Chondrocyte (in vitro differentiated cells): ENCODE data around the gene USP40. TPM values are rescaled to one million over a fixed set of nuclear protein-coding genes. Genes with fewer than 3 reads are reported as not detected.

Source experiments
- DNase-seq: peaks from one replicate; pipeline ENCODE4 v3.0.0; 2021; ENCODE audit warnings: mixed read lengths, low spot score
- H3K27ac Mint-ChIP-seq: one replicate; pipeline ENCODE4 v1.8.0; 2021; ENCODE audit warnings: mild to moderate bottlenecking, moderate library complexity, mixed read lengths; ENCODE audit not compliant: unreplicated experiment
- H3K27me3 Mint-ChIP-seq: 2 replicates; pipeline ENCODE4 v1.8.0; 2021; ENCODE audit warnings: low read depth, mixed read lengths
- H3K36me3 Mint-ChIP-seq: 2 replicates; pipeline ENCODE4 v1.8.0; 2021; ENCODE audit warnings: low read depth, mixed read lengths
- H3K4me1 Mint-ChIP-seq: 2 replicates; pipeline ENCODE4 v1.8.0; 2021; ENCODE audit warnings: low read depth, mild to moderate bottlenecking, mixed read lengths
- H3K4me3 Mint-ChIP-seq: one replicate; pipeline ENCODE4 v1.8.0; 2021; ENCODE audit warnings: mild to moderate bottlenecking, moderate library complexity, mixed read lengths; ENCODE audit not compliant: unreplicated experiment
- H3K9me3 Mint-ChIP-seq: 2 replicates; pipeline ENCODE4 v1.8.0; 2021; ENCODE audit warnings: low read depth, mixed read lengths
- total RNA-seq: library from RNA; stranded (reverse); gene quantifications from 3 replicates; pipeline ENCODE4 v1.2.1, GENCODE V29; 2021
- TF ChIP-seq, protein P1 (sequence below): fragments of 200-600 bp; sonication (generic); IDR thresholded peaks from 2 replicates; pipeline ENCODE4 v1.5.0; 2021; ENCODE audit warnings: antibody characterized with exemption, mild to moderate bottlenecking, moderate library complexity

Gene USP40
- total RNA-seq, 1 donor from 2014 or later = 29.4 TPM

GRCh38 chr2:233464531-233465240 is 101.9 kb downstream of the USP40 start:
- TF ChIP-seq, protein P1, sequence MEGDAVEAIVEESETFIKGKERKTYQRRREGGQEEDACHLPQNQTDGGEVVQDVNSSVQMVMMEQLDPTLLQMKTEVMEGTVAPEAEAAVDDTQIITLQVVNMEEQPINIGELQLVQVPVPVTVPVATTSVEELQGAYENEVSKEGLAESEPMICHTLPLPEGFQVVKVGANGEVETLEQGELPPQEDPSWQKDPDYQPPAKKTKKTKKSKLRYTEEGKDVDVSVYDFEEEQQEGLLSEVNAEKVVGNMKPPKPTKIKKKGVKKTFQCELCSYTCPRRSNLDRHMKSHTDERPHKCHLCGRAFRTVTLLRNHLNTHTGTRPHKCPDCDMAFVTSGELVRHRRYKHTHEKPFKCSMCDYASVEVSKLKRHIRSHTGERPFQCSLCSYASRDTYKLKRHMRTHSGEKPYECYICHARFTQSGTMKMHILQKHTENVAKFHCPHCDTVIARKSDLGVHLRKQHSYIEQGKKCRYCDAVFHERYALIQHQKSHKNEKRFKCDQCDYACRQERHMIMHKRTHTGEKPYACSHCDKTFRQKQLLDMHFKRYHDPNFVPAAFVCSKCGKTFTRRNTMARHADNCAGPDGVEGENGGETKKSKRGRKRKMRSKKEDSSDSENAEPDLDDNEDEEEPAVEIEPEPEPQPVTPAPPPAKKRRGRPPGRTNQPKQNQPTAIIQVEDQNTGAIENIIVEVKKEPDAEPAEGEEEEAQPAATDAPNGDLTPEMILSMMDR = no peak
- Mint-ChIP-seq H3K27ac (no peak overlapping the region), H3K4me3 (no peak overlapping the region), H3K4me1 (peaks cover 1% of the 10 kb centered on the region), H3K36me3 (peaks cover 35% of the 10 kb centered on the region), H3K9me3 (no peaks in the 10 kb centered on the region), H3K27me3 (no peaks in the 10 kb centered on the region)
- peak; percentile 74 for DNase-seq

DNA sequence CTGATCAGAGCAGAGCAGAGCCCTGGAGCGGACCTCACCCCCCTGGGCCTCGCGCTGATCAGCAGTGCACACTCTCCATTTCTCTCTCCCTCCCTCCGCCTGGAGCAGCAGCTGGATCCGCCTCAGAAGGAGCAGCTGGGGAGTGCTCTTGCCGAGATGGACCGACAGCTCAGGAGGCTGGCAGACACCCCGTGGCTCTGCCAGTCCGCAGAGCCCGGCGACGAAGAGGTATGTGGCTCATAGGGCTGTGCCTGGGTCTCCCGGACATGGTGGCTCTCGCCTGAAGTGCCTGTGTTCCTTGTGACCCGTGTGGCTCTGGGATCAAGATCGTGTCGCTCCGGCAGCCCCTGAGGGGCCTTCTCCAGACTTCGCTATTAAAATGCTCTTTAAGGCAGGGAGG is 102.5 kb downstream of the USP40 start:
- Mint-ChIP-seq H3K27me3 (no peaks in the 10 kb centered on the region), H3K36me3 (peaks cover 33% of the 10 kb centered on the region), H3K9me3 (no peaks in the 10 kb centered on the region), H3K27ac (no peak overlapping the region), H3K4me1 (no peaks in the 10 kb centered on the region), H3K4me3 (no peak overlapping the region)
- DNase-seq = peak; percentile 71
- TF ChIP-seq, protein P1 = no peak

DNA sequence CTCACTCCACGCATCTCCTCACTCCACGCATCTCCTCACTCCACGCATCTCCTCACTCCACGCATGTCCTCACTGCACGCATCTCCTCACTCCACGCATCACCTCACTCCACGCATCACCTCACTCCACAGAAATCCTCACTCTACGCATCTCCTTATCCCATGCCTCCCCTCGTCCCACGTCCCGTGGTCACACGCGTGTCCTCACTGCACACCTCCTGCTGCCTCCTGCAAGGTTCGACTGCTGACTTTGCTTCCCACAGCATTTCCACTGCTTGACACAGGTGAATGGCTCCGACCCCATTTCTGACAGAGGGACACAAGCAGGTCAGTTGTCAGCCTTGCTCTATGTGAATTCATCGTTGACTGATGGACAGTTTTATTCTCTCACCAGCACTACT is 103.0 kb downstream of the USP40 start:
- H3K9me3 Mint-ChIP-seq = no peaks in the 10 kb centered on the region
- H3K4me1 Mint-ChIP-seq = no peaks in the 10 kb centered on the region
- no peak overlapping the region for H3K4me3 Mint-ChIP-seq
- peaks cover 34% of the 10 kb centered on the region for H3K36me3 Mint-ChIP-seq
- H3K27me3 Mint-ChIP-seq = no peaks in the 10 kb centered on the region
- TF ChIP-seq, protein P1 = no peak
- peak; percentile 70 for DNase-seq
- H3K27ac Mint-ChIP-seq = no peak overlapping the region

DNA sequence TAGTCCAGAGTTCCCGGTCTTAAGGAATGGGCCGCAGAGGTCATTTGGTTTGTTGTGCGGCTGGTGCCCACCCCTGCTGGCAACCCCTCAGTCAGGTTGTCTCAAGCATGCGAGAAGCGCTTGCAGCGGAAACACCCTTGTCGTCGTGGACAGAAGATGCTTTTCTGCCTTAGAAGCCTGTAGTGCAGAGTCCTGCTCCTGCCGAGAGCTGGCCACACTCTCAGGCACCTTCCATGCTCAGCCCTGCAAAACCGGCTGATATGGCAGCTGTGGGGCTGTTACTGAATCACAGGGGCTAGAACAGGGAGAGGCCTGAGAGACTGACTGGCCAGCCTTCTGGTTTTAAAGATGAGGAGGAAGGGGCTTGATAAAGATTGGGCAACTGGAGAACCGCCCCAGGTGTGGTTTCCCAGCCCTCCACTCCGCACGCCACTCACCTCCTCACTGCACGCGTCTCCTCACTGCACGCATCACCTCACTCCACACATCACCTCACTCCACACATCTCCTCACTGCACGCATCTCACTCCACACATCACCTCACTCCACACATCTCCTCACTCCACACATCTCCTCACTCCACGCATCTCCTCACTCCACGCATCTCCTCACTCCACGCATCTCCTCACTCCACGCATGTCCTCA is 103.6 kb downstream of the USP40 start:
- Mint-ChIP-seq H3K36me3 (peaks cover 30% of the 10 kb centered on the region), H3K9me3 (no peaks in the 10 kb centered on the region), H3K4me3 (no peak overlapping the region), H3K4me1 (no peaks in the 10 kb centered on the region), H3K27me3 (no peaks in the 10 kb centered on the region), H3K27ac (no peak overlapping the region)
- TF ChIP-seq, protein P1 = no peak
- DNase-seq = peak; percentile 68

DNA sequence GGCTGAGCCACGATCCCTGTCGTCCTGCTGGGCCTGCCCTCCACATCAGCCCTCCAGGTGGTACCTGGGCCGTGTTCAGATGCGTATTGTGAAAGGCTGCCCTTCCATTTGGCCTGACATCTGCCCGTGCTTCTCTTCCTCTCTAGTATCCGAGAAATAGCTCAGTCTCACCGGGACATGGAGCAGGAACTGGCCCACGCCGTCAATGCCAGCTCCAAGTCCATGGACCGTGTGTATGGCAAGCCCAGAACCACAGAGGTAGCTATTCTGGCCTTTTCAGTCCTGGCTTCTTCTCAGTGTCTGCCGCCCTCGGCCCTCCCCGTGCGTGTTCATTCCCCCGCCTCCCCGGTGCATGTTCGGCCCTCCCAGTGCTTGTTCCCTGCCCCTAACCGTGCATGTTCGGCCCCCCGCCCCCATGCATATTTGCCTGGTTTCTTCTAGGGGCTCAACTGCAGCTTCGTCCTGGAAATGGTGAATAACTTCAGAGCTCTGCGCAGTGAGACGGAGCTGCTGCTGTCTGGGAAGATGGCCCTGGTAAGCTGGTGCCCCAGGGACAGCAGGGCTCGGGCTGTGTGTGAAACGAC is 104.3 kb downstream of the USP40 start:
- no peaks in the 10 kb centered on the region for H3K9me3 Mint-ChIP-seq
- peaks cover 31% of the 10 kb centered on the region for H3K36me3 Mint-ChIP-seq
- H3K27me3 Mint-ChIP-seq = no peaks in the 10 kb centered on the region
- no peak overlapping the region for H3K27ac Mint-ChIP-seq
- H3K4me1 Mint-ChIP-seq = no peaks in the 10 kb centered on the region
- TF ChIP-seq, protein P1 = no peak
- DNase-seq = peak; percentile 69
- no peak overlapping the region for H3K4me3 Mint-ChIP-seq
